ENCODE results near the gene MMP14. TPM values are rescaled to one million over a fixed set of nuclear protein-coding genes. Genes with fewer than 3 reads are reported as not detected.

The MMP14 gene
- total RNA-seq, 1 donor: 188 TPM

- DNase-seq (ENCODE audit: low read depth): no peak
- no peak overlapping the region for H3K4me3 ChIP-seq (ENCODE audit: low read depth, low read length)
- TF ChIP-seq CTCF (IDR thresholded peaks at IDR 0.05; ENCODE audit: insufficient read depth, low read depth, low read length): no peak
Measured at GRCh38 chr14:22893706-22894105, 57.3 kb downstream of the MMP14 start.

- no peak overlapping the region for H3K4me3 ChIP-seq (ENCODE audit: low read depth, low read length)
- no peak for TF ChIP-seq CTCF (IDR thresholded peaks at IDR 0.05; ENCODE audit: insufficient read depth, low read depth, low read length)
- no peak for DNase-seq (ENCODE audit: low read depth)
Measured at GRCh38 chr14:22895402-22895801, 59.0 kb downstream of the MMP14 start.

- H3K4me3 ChIP-seq (ENCODE audit: low read depth, low read length): no peak overlapping the region
- DNase-seq (ENCODE audit: low read depth): no peak
- TF ChIP-seq CTCF (IDR thresholded peaks at IDR 0.05; ENCODE audit: insufficient read depth, low read depth, low read length): no peak
Measured at GRCh38 chr14:22896356-22896755, 60.0 kb downstream of the MMP14 start.

- no peak overlapping the region for H3K4me3 ChIP-seq (ENCODE audit: low read depth, low read length)
- DNase-seq (ENCODE audit: low read depth): no peak
- no peak for TF ChIP-seq CTCF (IDR thresholded peaks at IDR 0.05; ENCODE audit: insufficient read depth, low read depth, low read length)
Measured at GRCh38 chr14:22896760-22897159, 60.4 kb downstream of the MMP14 start.

GRCh38 chr14:22897357-22897756, 61.0 kb downstream of the MMP14 start:
- no peak for DNase-seq (ENCODE audit: low read depth)
- no peak for TF ChIP-seq CTCF (IDR thresholded peaks at IDR 0.05; ENCODE audit: insufficient read depth, low read depth, low read length)
- no peak overlapping the region for H3K4me3 ChIP-seq (ENCODE audit: low read depth, low read length)

Small RNA genes lying within 50 kb of the gene (small RNA-seq; reads per million reads assigned to genes)
- not detected for gene RF00019

Other genes with a start within 250 kb of the MMP14 start
- gene DAD1, start 247.4 kb upstream of the MMP14 start, total RNA-seq: 318 and 369 TPM in 2 replicates
- 13.4 and 32.2 TPM in 2 replicates for gene ABHD4, start 238.3 kb upstream of the MMP14 start, total RNA-seq
- not detected in 2 replicates for gene OR6J1, start 192.2 kb upstream of the MMP14 start, total RNA-seq
- 37.6 and 45.7 TPM in 2 replicates for gene OXA1L, start 69.9 kb upstream of the MMP14 start, total RNA-seq
- 3.9 and 5.5 TPM in 2 replicates for gene SLC7A7, start 21.1 kb upstream of the MMP14 start, total RNA-seq
- 58.3 and 82.5 TPM in 2 replicates for gene MRPL52, start 6.7 kb upstream of the MMP14 start, total RNA-seq
- gene LRP10, start 35.2 kb downstream of the MMP14 start, total RNA-seq: 104 and 108 TPM in 2 replicates
- gene REM2, start 46.6 kb downstream of the MMP14 start, total RNA-seq: under 0.01 and 0.43 TPM in 2 replicates
- gene RBM23, start 82.6 kb downstream of the MMP14 start, total RNA-seq: 60.9 and 68.6 TPM in 2 replicates
- gene PRMT5, start 92.8 kb downstream of the MMP14 start, total RNA-seq: 56.7 and 82.5 TPM in 2 replicates
- 29.8 and 46.7 TPM in 2 replicates for gene HAUS4, start 120.5 kb downstream of the MMP14 start, total RNA-seq
- 105 and 131 TPM in 2 replicates for gene AJUBA, start 146.0 kb downstream of the MMP14 start, total RNA-seq
- 4.5 and 4.7 TPM in 2 replicates for gene C14orf93, start 173.6 kb downstream of the MMP14 start, total RNA-seq
- gene PSMB5, start 198.3 kb downstream of the MMP14 start, total RNA-seq: 178 and 196 TPM in 2 replicates
- not detected in 2 replicates for gene PSMB11, start 205.6 kb downstream of the MMP14 start, total RNA-seq
- 6.4 and 10.8 TPM in 2 replicates for gene CDH24, start 220.9 kb downstream of the MMP14 start, total RNA-seq